Measurements from ENCODE around the gene TEX13A. TPM values are rescaled to one million over a fixed set of nuclear protein-coding genes. Genes with fewer than 3 reads are reported as not detected.

TEX13A gene
- total and polyA plus RNA-seq, 2 of the 8 experiments (the other 6 are each of a cell fraction or from before 2014, with no cell fraction given): not detected

DNA sequence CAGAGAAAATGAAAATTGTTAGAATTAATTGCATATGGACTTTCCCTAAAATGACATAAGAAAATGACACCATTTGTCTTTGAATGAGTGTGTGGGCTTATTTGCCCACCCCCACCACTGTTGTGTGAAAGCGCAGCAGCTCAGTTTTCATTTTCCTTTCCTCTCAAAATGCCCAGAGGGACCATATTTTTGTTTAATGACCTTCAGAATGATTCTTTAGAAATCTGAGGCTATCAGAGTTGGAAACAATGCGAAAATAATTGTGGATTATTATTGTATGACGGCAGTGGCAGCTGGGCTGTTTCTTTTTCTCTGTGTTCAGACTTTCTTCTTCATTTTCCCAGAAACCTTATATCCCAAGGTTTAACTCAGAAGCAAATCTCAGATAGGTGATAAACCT lies 44.6 kb upstream of the TEX13A start (continued):
- TF ChIP-seq, protein P1, sequence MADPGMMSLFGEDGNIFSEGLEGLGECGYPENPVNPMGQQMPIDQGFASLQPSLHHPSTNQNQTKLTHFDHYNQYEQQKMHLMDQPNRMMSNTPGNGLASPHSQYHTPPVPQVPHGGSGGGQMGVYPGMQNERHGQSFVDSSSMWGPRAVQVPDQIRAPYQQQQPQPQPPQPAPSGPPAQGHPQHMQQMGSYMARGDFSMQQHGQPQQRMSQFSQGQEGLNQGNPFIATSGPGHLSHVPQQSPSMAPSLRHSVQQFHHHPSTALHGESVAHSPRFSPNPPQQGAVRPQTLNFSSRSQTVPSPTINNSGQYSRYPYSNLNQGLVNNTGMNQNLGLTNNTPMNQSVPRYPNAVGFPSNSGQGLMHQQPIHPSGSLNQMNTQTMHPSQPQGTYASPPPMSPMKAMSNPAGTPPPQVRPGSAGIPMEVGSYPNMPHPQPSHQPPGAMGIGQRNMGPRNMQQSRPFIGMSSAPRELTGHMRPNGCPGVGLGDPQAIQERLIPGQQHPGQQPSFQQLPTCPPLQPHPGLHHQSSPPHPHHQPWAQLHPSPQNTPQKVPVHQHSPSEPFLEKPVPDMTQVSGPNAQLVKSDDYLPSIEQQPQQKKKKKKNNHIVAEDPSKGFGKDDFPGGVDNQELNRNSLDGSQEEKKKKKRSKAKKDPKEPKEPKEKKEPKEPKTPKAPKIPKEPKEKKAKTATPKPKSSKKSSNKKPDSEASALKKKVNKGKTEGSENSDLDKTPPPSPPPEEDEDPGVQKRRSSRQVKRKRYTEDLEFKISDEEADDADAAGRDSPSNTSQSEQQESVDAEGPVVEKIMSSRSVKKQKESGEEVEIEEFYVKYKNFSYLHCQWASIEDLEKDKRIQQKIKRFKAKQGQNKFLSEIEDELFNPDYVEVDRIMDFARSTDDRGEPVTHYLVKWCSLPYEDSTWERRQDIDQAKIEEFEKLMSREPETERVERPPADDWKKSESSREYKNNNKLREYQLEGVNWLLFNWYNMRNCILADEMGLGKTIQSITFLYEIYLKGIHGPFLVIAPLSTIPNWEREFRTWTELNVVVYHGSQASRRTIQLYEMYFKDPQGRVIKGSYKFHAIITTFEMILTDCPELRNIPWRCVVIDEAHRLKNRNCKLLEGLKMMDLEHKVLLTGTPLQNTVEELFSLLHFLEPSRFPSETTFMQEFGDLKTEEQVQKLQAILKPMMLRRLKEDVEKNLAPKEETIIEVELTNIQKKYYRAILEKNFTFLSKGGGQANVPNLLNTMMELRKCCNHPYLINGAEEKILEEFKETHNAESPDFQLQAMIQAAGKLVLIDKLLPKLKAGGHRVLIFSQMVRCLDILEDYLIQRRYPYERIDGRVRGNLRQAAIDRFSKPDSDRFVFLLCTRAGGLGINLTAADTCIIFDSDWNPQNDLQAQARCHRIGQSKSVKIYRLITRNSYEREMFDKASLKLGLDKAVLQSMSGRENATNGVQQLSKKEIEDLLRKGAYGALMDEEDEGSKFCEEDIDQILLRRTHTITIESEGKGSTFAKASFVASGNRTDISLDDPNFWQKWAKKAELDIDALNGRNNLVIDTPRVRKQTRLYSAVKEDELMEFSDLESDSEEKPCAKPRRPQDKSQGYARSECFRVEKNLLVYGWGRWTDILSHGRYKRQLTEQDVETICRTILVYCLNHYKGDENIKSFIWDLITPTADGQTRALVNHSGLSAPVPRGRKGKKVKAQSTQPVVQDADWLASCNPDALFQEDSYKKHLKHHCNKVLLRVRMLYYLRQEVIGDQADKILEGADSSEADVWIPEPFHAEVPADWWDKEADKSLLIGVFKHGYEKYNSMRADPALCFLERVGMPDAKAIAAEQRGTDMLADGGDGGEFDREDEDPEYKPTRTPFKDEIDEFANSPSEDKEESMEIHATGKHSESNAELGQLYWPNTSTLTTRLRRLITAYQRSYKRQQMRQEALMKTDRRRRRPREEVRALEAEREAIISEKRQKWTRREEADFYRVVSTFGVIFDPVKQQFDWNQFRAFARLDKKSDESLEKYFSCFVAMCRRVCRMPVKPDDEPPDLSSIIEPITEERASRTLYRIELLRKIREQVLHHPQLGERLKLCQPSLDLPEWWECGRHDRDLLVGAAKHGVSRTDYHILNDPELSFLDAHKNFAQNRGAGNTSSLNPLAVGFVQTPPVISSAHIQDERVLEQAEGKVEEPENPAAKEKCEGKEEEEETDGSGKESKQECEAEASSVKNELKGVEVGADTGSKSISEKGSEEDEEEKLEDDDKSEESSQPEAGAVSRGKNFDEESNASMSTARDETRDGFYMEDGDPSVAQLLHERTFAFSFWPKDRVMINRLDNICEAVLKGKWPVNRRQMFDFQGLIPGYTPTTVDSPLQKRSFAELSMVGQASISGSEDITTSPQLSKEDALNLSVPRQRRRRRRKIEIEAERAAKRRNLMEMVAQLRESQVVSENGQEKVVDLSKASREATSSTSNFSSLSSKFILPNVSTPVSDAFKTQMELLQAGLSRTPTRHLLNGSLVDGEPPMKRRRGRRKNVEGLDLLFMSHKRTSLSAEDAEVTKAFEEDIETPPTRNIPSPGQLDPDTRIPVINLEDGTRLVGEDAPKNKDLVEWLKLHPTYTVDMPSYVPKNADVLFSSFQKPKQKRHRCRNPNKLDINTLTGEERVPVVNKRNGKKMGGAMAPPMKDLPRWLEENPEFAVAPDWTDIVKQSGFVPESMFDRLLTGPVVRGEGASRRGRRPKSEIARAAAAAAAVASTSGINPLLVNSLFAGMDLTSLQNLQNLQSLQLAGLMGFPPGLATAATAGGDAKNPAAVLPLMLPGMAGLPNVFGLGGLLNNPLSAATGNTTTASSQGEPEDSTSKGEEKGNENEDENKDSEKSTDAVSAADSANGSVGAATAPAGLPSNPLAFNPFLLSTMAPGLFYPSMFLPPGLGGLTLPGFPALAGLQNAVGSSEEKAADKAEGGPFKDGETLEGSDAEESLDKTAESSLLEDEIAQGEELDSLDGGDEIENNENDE (IDR thresholded peaks at IDR 0.05; ENCODE audit: insufficient replicate concordance, low read length): no peak
- TF ChIP-seq CHD2 (IDR thresholded peaks at IDR 0.05; ENCODE audit: low read length) (no peak), SP4 (IDR thresholded peaks at IDR 0.05; ENCODE audit: low read length) (no peak), CBX8 (IDR thresholded peaks at IDR 0.05; ENCODE audit: borderline replicate concordance, low read depth, low read length) (no peak), SP1 (IDR thresholded peaks at IDR 0.05; ENCODE audit: low read depth, low read length) (no peak), CHD1 (IDR thresholded peaks at IDR 0.05; ENCODE audit: low read depth, low read length) (no peak), CBX5 (IDR thresholded peaks at IDR 0.05; ENCODE audit: low read depth, low read length) (no peak), ASH2L (IDR thresholded peaks at IDR 0.05; ENCODE audit: low read length) (no peak)

All from H1 (cell line).